CD14-positive monocyte (primary cell): ENCODE results near the gene TIPARP. TPM values are rescaled to one million over a fixed set of nuclear protein-coding genes. Genes with fewer than 3 reads are reported as not detected.
A peak's percentile ranks its signal among the peaks of the same experiment; 100 is the strongest.

Source experiments
- DNase-seq, 3 donors: peaks; one replicate each; pipeline ENCODE4 v3.0.0-alpha.2; 2011 to 2022
- H2AFZ ChIP-seq: 2 replicates; pipeline ENCODE4 v1.6.0; 2012; ENCODE audit warnings: mild to moderate bottlenecking, low read depth, low read length, inconsistent platforms; ENCODE audit not compliant: insufficient read depth, poor library complexity, severe bottlenecking
- H3K27ac ChIP-seq, 2 donors: 1 replicate in 1 of 2; 2 replicates in 1 of 2; pipeline ENCODE4 v1.5.1; 2012 to 2013; ENCODE audit warnings: low read length in 2 of 2, control low read depth in 1 of 2, inconsistent platforms in 1 of 2, low read depth in 1 of 2, mild to moderate bottlenecking in 1 of 2
- H3K27me3 ChIP-seq, 2 donors: one replicate each; pipeline versions ENCODE4 v1.6.0 to v1.6.1; 2011 to 2013; ENCODE audit warnings: low read length in 2 of 2; ENCODE audit not compliant: control insufficient read depth in 2 of 2, insufficient read depth in 2 of 2
- H3K36me3 ChIP-seq, 2 donors: replicated peaks in 1 of 2; 1 replicate in 1 of 2; 2 replicates in 1 of 2; pipeline versions ENCODE4 v1.5.1 to v1.6.1; 2012 to 2013; ENCODE audit warnings: low read length in 2 of 2, control low read depth in 1 of 2, inconsistent platforms in 1 of 2, mild to moderate bottlenecking in 1 of 2; ENCODE audit not compliant: insufficient read depth in 2 of 2, control insufficient read depth in 1 of 2
- H3K4me1 ChIP-seq, 2 donors: 1 replicate in 1 of 2; 2 replicates in 1 of 2; pipeline versions ENCODE4 v1.5.1 to v1.6.1; 2012 to 2013; ENCODE audit warnings: low read length in 2 of 2, control low read depth in 1 of 2, inconsistent platforms in 1 of 2, mild to moderate bottlenecking in 1 of 2, moderate library complexity in 1 of 2; ENCODE audit not compliant: insufficient read depth in 2 of 2, control insufficient read depth in 1 of 2
- H3K4me2 ChIP-seq: replicated peaks from 2 replicates; pipeline ENCODE3; 2012; ENCODE audit warnings: low read length, moderate library complexity, mild to moderate bottlenecking; ENCODE audit not compliant: poor library complexity, severe bottlenecking; ENCODE audit errors: extremely low read depth
- H3K4me3 ChIP-seq, 3 experiments: fragments of 200-600 bp in 1 of 3; sonication (generic) in 1 of 3; replicated peaks in 1 of 3; 1 replicate in 2 of 3; 2 replicates in 1 of 3; pipeline ENCODE4 v1.5.1; 2011 to 2013; ENCODE audit warnings: low read length in 3 of 3, mild to moderate bottlenecking in 3 of 3, control low read depth in 2 of 3, low read depth in 2 of 3, inconsistent platforms in 1 of 3, moderate library complexity in 1 of 3
- H3K79me2 ChIP-seq: 2 replicates; pipeline ENCODE4 v1.6.0; 2012; ENCODE audit warnings: mild to moderate bottlenecking, control low read depth, inconsistent platforms, low read length, moderate library complexity; ENCODE audit not compliant: insufficient read depth
- H3K9ac ChIP-seq: 2 replicates; pipeline ENCODE4 v1.6.0; 2017; ENCODE audit warnings: low read length, mild to moderate bottlenecking; ENCODE audit not compliant: insufficient read depth, poor library complexity, severe bottlenecking
- H3K9me3 ChIP-seq, 2 donors: replicated peaks in 1 of 2; 1 replicate in 1 of 2; 2 replicates in 1 of 2; pipeline versions ENCODE4 v1.5.1 to v1.6.1; 2012 to 2013; ENCODE audit warnings: low read length in 2 of 2, control low read depth in 1 of 2; ENCODE audit not compliant: control insufficient read depth in 1 of 2, insufficient read depth in 1 of 2
- H4K20me1 ChIP-seq: 2 replicates; pipeline ENCODE4 v1.6.0; 2012; ENCODE audit warnings: mild to moderate bottlenecking, low read length, control low read depth, moderate library complexity; ENCODE audit not compliant: insufficient read depth
- H3K27ac Mint-ChIP-seq, 7 donors: one replicate each; pipeline ENCODE4 v1.8.0; 2020; ENCODE audit warnings: mild to moderate bottlenecking in 7 of 7, mixed read lengths in 7 of 7, moderate library complexity in 6 of 7, inconsistent platforms in 2 of 7
- H3K27me3 Mint-ChIP-seq, 3 donors: one replicate each; pipeline ENCODE4 v1.8.0; 2021 to 2022; ENCODE audit warnings: low read depth in 3 of 3, mild to moderate bottlenecking in 3 of 3, mixed read lengths in 3 of 3, moderate library complexity in 3 of 3, inconsistent platforms in 1 of 3
- H3K36me3 Mint-ChIP-seq, 2 donors: one replicate each; pipeline ENCODE4 v1.8.0; 2020; ENCODE audit warnings: mixed read lengths in 2 of 2, inconsistent platforms in 1 of 2, mild to moderate bottlenecking in 1 of 2
- H3K4me1 Mint-ChIP-seq: one replicate; pipeline ENCODE4 v1.8.0; 2020; ENCODE audit warnings: mild to moderate bottlenecking, mixed read lengths
- H3K4me3 Mint-ChIP-seq, 2 donors: one replicate each; pipeline ENCODE4 v1.8.0; 2020; ENCODE audit warnings: mild to moderate bottlenecking in 2 of 2, mixed read lengths in 2 of 2, moderate library complexity in 1 of 2
- H3K9me3 Mint-ChIP-seq, 7 donors: one replicate each; pipeline ENCODE4 v1.8.0; 2020 to 2022; ENCODE audit warnings: mixed read lengths in 7 of 7, mild to moderate bottlenecking in 6 of 7, moderate library complexity in 6 of 7, inconsistent platforms in 2 of 7
- WGBS: methylation state at CpG from one replicate; pipeline ENCODE4 v1.1.5; 2013; ENCODE audit warnings: missing lambda C conversion rate; ENCODE audit not compliant: insufficient coverage; 5-methylcytosine and 5-hydroxymethylcytosine counted together
- intact Hi-C, 2 donors: fragments of 100-400 bp; cut with micrococcal nuclease; formaldehyde crosslinking; loops; one replicate each; pipeline versions ENCODE4 v1.15.0 to v1.15.1; 2023
- polyA plus RNA-seq, 3 donors: library from polyadenylated mRNA; depleted of rRNA in 1 of 3; unstranded in 2 of 3; stranded (reverse) in 1 of 3; fragments of 300-500 nt in 2 of 3; fragments of >200 nt in 1 of 3; fragmentation: Illumina TruSeq in 2 of 3; gene quantifications; 1 replicate in 2 of 3; 2 replicates in 1 of 3; pipeline ENCODE4 v1.2.3, GENCODE V29; 2012 to 2021
- TF ChIP-seq, protein P1 (sequence below): fragments of 200-600 bp; IDR thresholded peaks from one replicate; pipeline ENCODE4 v1.8.0; 2022; ENCODE audit warnings: antibody characterized with exemption, mild to moderate bottlenecking

The TIPARP gene
- polyA plus RNA-seq, 3 donors = 12.7 to 42.5 (median 16.7) TPM

DNA sequence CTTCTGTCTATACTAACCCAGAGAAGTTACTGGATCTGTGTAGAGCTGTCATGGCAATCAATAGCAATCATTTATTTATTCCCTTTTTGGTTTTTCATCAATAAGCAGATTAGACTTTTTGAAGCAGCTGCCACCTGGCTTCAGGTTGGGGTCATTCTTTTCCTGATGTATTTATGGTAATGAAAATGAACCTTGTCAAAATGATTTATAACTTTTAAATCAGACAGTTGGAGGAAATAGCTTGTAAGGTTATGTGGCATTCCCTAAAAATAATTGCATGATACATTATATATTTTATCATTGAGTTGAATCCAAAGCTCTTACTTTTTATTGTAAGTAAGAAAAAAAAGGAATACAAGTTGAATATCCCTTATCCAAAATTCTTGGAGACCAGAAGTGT is 8.6 kb downstream of the TIPARP start:
- H3K36me3 Mint-ChIP-seq = peaks cover 19 to 32% of the 10 kb centered on the region in 2 donors
- intact Hi-C loops = no loop called here
- no peak overlapping the region for H3K4me2 ChIP-seq

DNA sequence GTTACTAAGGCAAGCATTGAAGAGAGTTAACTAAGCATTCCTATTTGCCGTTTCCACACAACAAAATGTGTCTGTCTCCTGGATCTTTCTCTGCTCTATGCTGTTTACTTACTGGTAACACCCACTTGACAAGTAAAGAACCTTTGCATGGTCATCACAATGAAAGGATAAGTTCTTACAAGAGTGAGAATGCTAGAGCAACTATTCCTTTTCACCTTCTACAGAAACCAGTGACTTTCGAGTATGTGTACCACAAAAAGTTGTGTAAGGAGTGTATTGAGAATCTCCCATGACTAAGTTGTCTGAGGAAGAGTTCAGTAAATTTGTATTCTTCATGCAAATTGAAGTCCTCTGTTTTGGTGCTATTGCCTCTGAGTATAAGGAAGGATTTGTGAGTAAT is 10.8 kb downstream of the TIPARP start:
- WGBS = 80% methylated on average over 1 of the region's 2 CpGs
- TF ChIP-seq, protein P1, sequence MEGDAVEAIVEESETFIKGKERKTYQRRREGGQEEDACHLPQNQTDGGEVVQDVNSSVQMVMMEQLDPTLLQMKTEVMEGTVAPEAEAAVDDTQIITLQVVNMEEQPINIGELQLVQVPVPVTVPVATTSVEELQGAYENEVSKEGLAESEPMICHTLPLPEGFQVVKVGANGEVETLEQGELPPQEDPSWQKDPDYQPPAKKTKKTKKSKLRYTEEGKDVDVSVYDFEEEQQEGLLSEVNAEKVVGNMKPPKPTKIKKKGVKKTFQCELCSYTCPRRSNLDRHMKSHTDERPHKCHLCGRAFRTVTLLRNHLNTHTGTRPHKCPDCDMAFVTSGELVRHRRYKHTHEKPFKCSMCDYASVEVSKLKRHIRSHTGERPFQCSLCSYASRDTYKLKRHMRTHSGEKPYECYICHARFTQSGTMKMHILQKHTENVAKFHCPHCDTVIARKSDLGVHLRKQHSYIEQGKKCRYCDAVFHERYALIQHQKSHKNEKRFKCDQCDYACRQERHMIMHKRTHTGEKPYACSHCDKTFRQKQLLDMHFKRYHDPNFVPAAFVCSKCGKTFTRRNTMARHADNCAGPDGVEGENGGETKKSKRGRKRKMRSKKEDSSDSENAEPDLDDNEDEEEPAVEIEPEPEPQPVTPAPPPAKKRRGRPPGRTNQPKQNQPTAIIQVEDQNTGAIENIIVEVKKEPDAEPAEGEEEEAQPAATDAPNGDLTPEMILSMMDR = no peak
- Mint-ChIP-seq H3K4me1 (peaks cover 57% of the 10 kb centered on the region), H3K27ac (peak overlapping the region; percentile 19 to 90 (median 81)), H3K36me3 (peaks cover 17 to 33% of the 10 kb centered on the region in 2 donors), H3K9me3 (no peaks in the 10 kb centered on the region), H3K4me3 (no peak overlapping the region), H3K27me3 (no peaks in the 10 kb centered on the region)
- no peaks in the 10 kb centered on the region for H3K27me3 ChIP-seq
- intact Hi-C loops = no loop called here
- H2AFZ ChIP-seq = no peak overlapping the region
- H3K4me2 ChIP-seq = peak overlapping the region; percentile 29
- peaks cover 100% of the 10 kb centered on the region for H4K20me1 ChIP-seq
- H3K79me2 ChIP-seq = peaks cover 85% of the 10 kb centered on the region
- no peak overlapping the region for H3K4me3 ChIP-seq
- peaks cover 31 to 48% of the 10 kb centered on the region in 2 donors for H3K4me1 ChIP-seq
- H3K9me3 ChIP-seq = no peaks in the 10 kb centered on the region
- peak; percentile 66 to 91 (median 87) for DNase-seq
- peak overlapping the region in 1 of 2 donors; percentile 75 for H3K27ac ChIP-seq
- H3K9ac ChIP-seq = no peak overlapping the region
- peaks cover 0 to 25% of the 10 kb centered on the region in 2 donors for H3K36me3 ChIP-seq

More for the DNA sequence above, 8.6 kb downstream of the TIPARP start:
- DNase-seq = no peak
- Histone ChIP-seq H2AFZ (no peak overlapping the region), H3K9me3 (no peaks in the 10 kb centered on the region), H3K4me1 (peaks cover 37 to 61% of the 10 kb centered on the region in 2 donors), H3K9ac (no peak overlapping the region), H3K4me3 (no peak overlapping the region), H4K20me1 (peaks cover 100% of the 10 kb centered on the region), H3K79me2 (peaks cover 85% of the 10 kb centered on the region), H3K27me3 (no peaks in the 10 kb centered on the region), H3K36me3 (peaks cover 13 to 27% of the 10 kb centered on the region in 2 donors), H3K27ac (no peak overlapping the region)
- H3K4me1 Mint-ChIP-seq = peaks cover 67% of the 10 kb centered on the region
- H3K9me3 Mint-ChIP-seq = no peaks in the 10 kb centered on the region
- no peak overlapping the region for H3K27ac Mint-ChIP-seq
- H3K4me3 Mint-ChIP-seq = no peak overlapping the region
- TF ChIP-seq, protein P1 = no peak
- no peaks in the 10 kb centered on the region for H3K27me3 Mint-ChIP-seq
